Measurements from ENCODE around the gene EIF3K. TPM values are rescaled to one million over a fixed set of nuclear protein-coding genes. Genes with fewer than 3 reads are reported as not detected.
"Not testable (repeated sequence)": the region's sequence is repeated elsewhere in the genome, so short reads cannot be mapped to it uniquely, and the experiment has no call there.

EIF3K gene
- total and polyA plus RNA-seq, 8 donors = 184 to 284 (median 276) TPM

- Histone ChIP-seq H3K27ac (no peak overlapping the region), H3K27me3 (no peaks in the 10 kb centered on the region), H3K9me3 (no peaks in the 10 kb centered on the region), H3K4me1 (peaks cover 0 to 8% of the 10 kb centered on the region in 2 donors), H3K4me3 (no peak overlapping the region), H3K36me3 (peaks cover 0 to 100% of the 10 kb centered on the region in 2 donors)
- no peak for ATAC-seq
- intact Hi-C loops (cut with DNase I) = no loop called here
- DNase-seq = no peak
- TF ChIP-seq, protein P1, sequence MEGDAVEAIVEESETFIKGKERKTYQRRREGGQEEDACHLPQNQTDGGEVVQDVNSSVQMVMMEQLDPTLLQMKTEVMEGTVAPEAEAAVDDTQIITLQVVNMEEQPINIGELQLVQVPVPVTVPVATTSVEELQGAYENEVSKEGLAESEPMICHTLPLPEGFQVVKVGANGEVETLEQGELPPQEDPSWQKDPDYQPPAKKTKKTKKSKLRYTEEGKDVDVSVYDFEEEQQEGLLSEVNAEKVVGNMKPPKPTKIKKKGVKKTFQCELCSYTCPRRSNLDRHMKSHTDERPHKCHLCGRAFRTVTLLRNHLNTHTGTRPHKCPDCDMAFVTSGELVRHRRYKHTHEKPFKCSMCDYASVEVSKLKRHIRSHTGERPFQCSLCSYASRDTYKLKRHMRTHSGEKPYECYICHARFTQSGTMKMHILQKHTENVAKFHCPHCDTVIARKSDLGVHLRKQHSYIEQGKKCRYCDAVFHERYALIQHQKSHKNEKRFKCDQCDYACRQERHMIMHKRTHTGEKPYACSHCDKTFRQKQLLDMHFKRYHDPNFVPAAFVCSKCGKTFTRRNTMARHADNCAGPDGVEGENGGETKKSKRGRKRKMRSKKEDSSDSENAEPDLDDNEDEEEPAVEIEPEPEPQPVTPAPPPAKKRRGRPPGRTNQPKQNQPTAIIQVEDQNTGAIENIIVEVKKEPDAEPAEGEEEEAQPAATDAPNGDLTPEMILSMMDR (IDR thresholded peaks at IDR 0.05) = no peak
Observed at GRCh38 chr19:38626401-38626800, 7.4 kb downstream of the EIF3K start.

DNA sequence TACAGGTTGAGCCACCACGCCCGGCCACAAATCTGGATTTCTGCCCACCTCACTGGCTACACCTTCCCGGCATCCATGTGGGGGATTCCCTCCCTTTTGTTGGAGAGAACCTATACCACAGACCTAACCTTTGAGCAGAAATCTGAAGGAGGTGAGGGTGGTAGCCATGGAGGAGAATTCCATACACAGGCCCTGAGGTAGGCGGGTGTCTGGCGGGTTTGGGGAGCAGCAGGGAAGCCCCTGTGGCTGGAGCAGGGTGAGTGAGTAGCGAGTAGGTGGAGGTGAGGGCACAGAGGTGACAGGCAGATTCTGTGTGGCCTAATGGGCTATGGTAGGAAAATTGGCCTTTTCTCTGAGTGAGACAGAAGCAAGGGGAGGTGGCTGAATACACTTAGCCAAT is 10.6 kb downstream of the EIF3K start:
- ATAC-seq = no peak
- H3K36me3 ChIP-seq = peaks cover 0 to 90% of the 10 kb centered on the region in 2 donors
- no peak for DNase-seq

GRCh38 chr19:38631301-38631700 is 12.3 kb downstream of the EIF3K start:
- not testable (repeated sequence) for ATAC-seq, H3K27ac ChIP-seq, H3K4me3 ChIP-seq, H3K27me3 ChIP-seq, DNase-seq, H3K9me3 ChIP-seq
- intact Hi-C loops (cut with DNase I) = loop anchor here in 1 of 2 donors (10.0 kb wide), 1 partner anchor 94 kb away; no protein-coding TSS in a partner anchor
- peaks cover 0 to 28% of the 10 kb centered on the region in 2 donors for H3K4me1 ChIP-seq
- peaks cover 0 to 90% of the 10 kb centered on the region in 2 donors for H3K36me3 ChIP-seq

More for the DNA sequence above, 10.6 kb downstream of the EIF3K start:
- TF ChIP-seq, protein P1 (IDR thresholded peaks at IDR 0.05) = no peak
- intact Hi-C loops (cut with DNase I) = no loop called here
- no peak overlapping the region for H3K4me3 ChIP-seq
- no peaks in the 10 kb centered on the region for H3K27me3 ChIP-seq
- H3K27ac ChIP-seq = no peak overlapping the region
- H3K9me3 ChIP-seq = no peaks in the 10 kb centered on the region
- peaks cover 0 to 19% of the 10 kb centered on the region in 2 donors for H3K4me1 ChIP-seq

GRCh38 chr19:38631811-38632475 is 13.0 kb downstream of the EIF3K start:
- H3K4me1 ChIP-seq = peaks cover 0 to 35% of the 10 kb centered on the region in 2 donors
- not testable (repeated sequence) for H3K9me3 ChIP-seq, ATAC-seq, DNase-seq, H3K27me3 ChIP-seq, H3K27ac ChIP-seq, H3K4me3 ChIP-seq
- H3K36me3 ChIP-seq = peaks cover 0 to 86% of the 10 kb centered on the region in 2 donors
- intact Hi-C loops (cut with DNase I) = loop anchor here in 1 of 2 donors (10.0 kb wide), 1 partner anchor 93 kb away; no protein-coding TSS in a partner anchor

DNA sequence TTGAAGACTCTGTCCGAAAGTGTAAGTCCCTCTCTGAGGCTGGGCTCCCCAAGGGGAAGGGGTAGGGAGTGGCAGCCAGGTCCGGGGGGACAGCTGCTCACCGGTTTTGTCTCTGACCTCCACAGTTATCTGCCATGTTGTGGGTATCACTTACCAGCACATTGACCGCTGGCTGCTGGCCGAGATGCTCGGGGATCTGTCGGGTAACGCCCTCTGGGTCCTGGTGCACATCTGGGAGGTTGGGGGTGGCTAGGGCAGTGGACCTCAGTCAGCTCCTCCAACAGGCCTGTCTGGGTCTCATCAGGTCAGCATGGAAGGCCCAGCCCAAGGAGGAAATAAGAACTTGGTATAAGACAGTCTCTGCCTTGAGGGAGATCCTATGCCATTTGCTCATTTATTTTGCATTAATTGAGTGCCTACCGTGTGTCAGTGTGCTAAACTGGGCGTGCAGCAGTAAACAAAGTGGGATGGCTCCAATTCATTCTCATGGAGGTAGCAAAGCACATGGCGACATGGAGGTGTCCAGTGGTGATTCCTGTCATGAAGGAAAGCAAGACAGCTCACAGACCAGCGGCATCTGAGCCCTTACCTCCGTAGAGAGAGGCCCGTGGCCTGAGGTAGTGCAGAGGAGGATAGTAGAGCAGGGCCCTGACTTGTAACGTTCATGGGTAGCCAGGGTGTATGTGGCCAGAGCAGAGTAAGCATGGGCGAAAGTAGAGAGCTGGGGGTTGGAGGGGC is 13.7 kb downstream of the EIF3K start:
- Histone ChIP-seq H3K4me1 (peaks cover 0 to 41% of the 10 kb centered on the region in 2 donors), H3K27ac (no peak overlapping the region), H3K9me3 (no peaks in the 10 kb centered on the region), H3K4me3 (no peak overlapping the region), H3K27me3 (no peaks in the 10 kb centered on the region), H3K36me3 (peaks cover 0 to 83% of the 10 kb centered on the region in 2 donors)
- intact Hi-C loops (cut with DNase I) = loop anchor here in 1 of 2 donors (10.0 kb wide), 1 partner anchor 92 kb away; no protein-coding TSS in a partner anchor
- no peak for DNase-seq
- TF ChIP-seq, protein P1 (IDR thresholded peaks at IDR 0.05) = no peak
- ATAC-seq = no peak

All from left lung (tissue), 10 donors.